Loucy (cell line): ENCODE data around the gene ATRNL1.

Experiments
- H2AFZ ChIP-seq: fragments of 200-600 bp; sonication (generic); 2 replicates; pipeline ENCODE4 v1.6.0; 2016; ENCODE audit warnings: antibody characterized with exemption, mild to moderate bottlenecking, low read length, moderate library complexity
- H3F3A ChIP-seq: fragments of 200-600 bp; 2 replicates; pipeline ENCODE4 v1.6.0; 2016; ENCODE audit warnings: antibody characterized with exemption, low read depth, mild to moderate bottlenecking
- H3K27me3 ChIP-seq: fragments of 200-600 bp; sonication (generic); 2 replicates; pipeline ENCODE4 v1.6.1; 2014; ENCODE audit warnings: low read length, mild to moderate bottlenecking; ENCODE audit not compliant: insufficient read depth, poor library complexity, severe bottlenecking
- H3K36me3 ChIP-seq: fragments of 200-600 bp; sonication (generic); 2 replicates; pipeline ENCODE4 v1.6.1; 2016; ENCODE audit warnings: low read length; ENCODE audit not compliant: insufficient read depth
- H3K4me1 ChIP-seq: fragments of 200-600 bp; sonication (generic); 2 replicates; pipeline ENCODE4 v1.5.1; 2014; ENCODE audit warnings: low read length, mild to moderate bottlenecking; ENCODE audit not compliant: insufficient read depth, poor library complexity, severe bottlenecking
- H3K4me2 ChIP-seq: fragments of 200-600 bp; sonication (generic); 2 replicates; pipeline ENCODE4 v1.6.0; 2014; ENCODE audit warnings: antibody characterized with exemption, low read length, low read depth, mild to moderate bottlenecking; ENCODE audit not compliant: poor library complexity, severe bottlenecking
- H3K4me3 ChIP-seq: fragments of 200-600 bp; sonication (generic); 2 replicates; pipeline ENCODE4 v1.5.1; 2014; ENCODE audit warnings: low read length, mild to moderate bottlenecking, mixed read lengths; ENCODE audit not compliant: poor library complexity, severe bottlenecking
- H3K79me2 ChIP-seq: fragments of 200-600 bp; sonication (generic); 2 replicates; pipeline ENCODE4 v1.6.1; 2014; ENCODE audit warnings: low read length; ENCODE audit not compliant: insufficient read depth
- H3K9ac ChIP-seq: fragments of 200-600 bp; sonication (generic); 2 replicates; pipeline ENCODE4 v1.6.0; 2014; ENCODE audit warnings: mild to moderate bottlenecking, low read depth, low read length, moderate library complexity; ENCODE audit not compliant: poor library complexity, severe bottlenecking
- H3K9me2 ChIP-seq: fragments of 200-600 bp; sonication (generic); replicated peaks from 2 replicates; pipeline ENCODE4 v1.6.1; 2016; ENCODE audit warnings: low read depth, low read length, mixed read lengths
- H3K9me3 ChIP-seq: fragments of 200-600 bp; sonication (generic); 2 replicates; pipeline ENCODE4 v1.6.1; 2014; ENCODE audit warnings: mild to moderate bottlenecking, antibody characterized with exemption, low read length, low read depth; ENCODE audit not compliant: insufficient read depth
- H4K20me1 ChIP-seq: fragments of 200-600 bp; sonication (generic); 2 replicates; pipeline ENCODE4 v1.6.0; 2014; ENCODE audit warnings: antibody characterized with exemption, low read length, mild to moderate bottlenecking; ENCODE audit not compliant: insufficient read depth, poor library complexity, severe bottlenecking
- CTCF ChIP-seq: fragments of 200-600 bp; sonication (generic); conservative IDR thresholded peaks from 2 replicates; pipeline ENCODE4 v1.5.1; 2014; ENCODE audit warnings: mild to moderate bottlenecking, antibody characterized with exemption, low read length
- EZH2phosphoT487 ChIP-seq: fragments of 200-600 bp; IDR thresholded peaks from 2 replicates; pipeline ENCODE4 v1.6.1; 2018; ENCODE audit warnings: antibody characterized with exemption, mild to moderate bottlenecking, moderate library complexity, borderline replicate concordance

ATRNL1 gene

GRCh38 chr10:115844591-115844990 is 751.4 kb downstream of the ATRNL1 start:
- H3F3A ChIP-seq = no peaks in the 10 kb centered on the region
- H3K27me3 ChIP-seq = no peaks in the 10 kb centered on the region
- no peak overlapping the region for H3K4me3 ChIP-seq
- no peak overlapping the region for H3K9ac ChIP-seq
- peaks cover 4% of the 10 kb centered on the region for H3K4me1 ChIP-seq
- H3K4me2 ChIP-seq = no peak overlapping the region
- H2AFZ ChIP-seq = no peak overlapping the region
- H3K9me3 ChIP-seq = no peaks in the 10 kb centered on the region
- no peaks in the 10 kb centered on the region for H3K79me2 ChIP-seq
- TF ChIP-seq EZH2phosphoT487 = no peak
- no peak for TF ChIP-seq CTCF
- no peaks in the 10 kb centered on the region for H4K20me1 ChIP-seq
- H3K36me3 ChIP-seq = no peaks in the 10 kb centered on the region
- H3K9me2 ChIP-seq = no peaks in the 10 kb centered on the region

- H3K9ac ChIP-seq = no peak overlapping the region
- no peak overlapping the region for H3K4me2 ChIP-seq
- H3K27me3 ChIP-seq = no peaks in the 10 kb centered on the region
- no peaks in the 10 kb centered on the region for H3F3A ChIP-seq
- H3K79me2 ChIP-seq = no peaks in the 10 kb centered on the region
- no peaks in the 10 kb centered on the region for H3K4me1 ChIP-seq
- no peak overlapping the region for H2AFZ ChIP-seq
- TF ChIP-seq CTCF = no peak
- TF ChIP-seq EZH2phosphoT487 = no peak
- H3K4me3 ChIP-seq = no peak overlapping the region
- no peaks in the 10 kb centered on the region for H3K9me2 ChIP-seq
- no peaks in the 10 kb centered on the region for H3K36me3 ChIP-seq
- H4K20me1 ChIP-seq = no peaks in the 10 kb centered on the region
- H3K9me3 ChIP-seq = no peaks in the 10 kb centered on the region
Observed at GRCh38 chr10:115845921-115846320, 752.8 kb downstream of the ATRNL1 start.

GRCh38 chr10:115846528-115846927 is 753.4 kb downstream of the ATRNL1 start:
- TF ChIP-seq CTCF = no peak
- TF ChIP-seq EZH2phosphoT487 = no peak
- H3K9me3 ChIP-seq = no peaks in the 10 kb centered on the region
- H3K27me3 ChIP-seq = no peaks in the 10 kb centered on the region
- H4K20me1 ChIP-seq = no peaks in the 10 kb centered on the region
- no peaks in the 10 kb centered on the region for H3F3A ChIP-seq
- H3K4me1 ChIP-seq = no peaks in the 10 kb centered on the region
- H3K4me2 ChIP-seq = no peak overlapping the region
- no peak overlapping the region for H3K4me3 ChIP-seq
- H3K79me2 ChIP-seq = no peaks in the 10 kb centered on the region
- no peaks in the 10 kb centered on the region for H3K36me3 ChIP-seq
- no peak overlapping the region for H3K9ac ChIP-seq
- no peaks in the 10 kb centered on the region for H3K9me2 ChIP-seq
- no peak overlapping the region for H2AFZ ChIP-seq
